Suppressor macrophage (primary cell): ENCODE data around the gene AIP.

ENCODE experiments used
- DNase-seq, 4 experiments: peaks; one replicate each; pipeline ENCODE4 v3.0.0-alpha.2; 2020 to 2022

The AIP gene

DNA sequence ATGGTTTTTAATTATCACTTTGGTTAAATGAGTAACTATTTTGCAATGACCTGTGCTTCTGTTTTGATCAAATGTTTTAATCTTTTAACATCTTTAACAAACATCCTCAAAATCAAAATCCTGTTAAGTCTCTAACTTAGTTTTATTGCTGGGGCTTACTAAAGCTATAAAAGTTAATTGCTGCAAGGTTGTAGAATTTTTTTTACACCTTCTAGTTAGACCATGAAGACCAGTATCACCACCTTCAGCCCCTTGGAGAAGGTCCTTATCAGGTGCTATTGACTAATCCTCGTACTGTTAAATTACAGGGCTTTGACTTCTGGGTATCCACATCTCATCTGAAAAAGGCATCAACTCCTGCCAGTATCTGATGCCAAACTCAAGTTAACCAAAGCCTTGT, 52.7 kb downstream of the AIP start:
- no peak for DNase-seq

DNA sequence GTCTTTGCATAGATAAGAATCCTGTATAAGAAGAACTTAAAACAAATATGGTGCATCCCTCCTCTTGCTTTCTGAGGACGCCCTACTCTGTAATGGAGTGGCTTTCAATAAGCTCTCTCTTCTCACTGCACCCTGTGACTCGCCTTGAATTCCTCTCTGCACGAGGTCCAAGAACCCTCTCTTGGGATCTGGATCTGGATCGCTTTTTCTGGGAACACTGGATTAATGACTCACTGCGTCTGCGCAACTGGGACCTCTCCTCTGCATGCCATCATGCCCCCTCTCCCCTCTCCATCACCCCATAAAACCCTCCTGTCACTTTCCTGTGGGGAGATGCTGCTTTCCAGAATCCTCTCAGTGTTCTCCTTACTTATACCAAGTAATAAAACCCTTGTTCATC, 55.5 kb downstream of the AIP start:
- DNase-seq = no peak

GRCh38 chr11:67538823-67539505, 56.1 kb downstream of the AIP start:
- DNase-seq = no peak

- DNase-seq = no peak
Measured at GRCh38 chr11:67539550-67539949, 56.7 kb downstream of the AIP start.
